Breast epithelium (tissue), 3 donors: Measurements from ENCODE around the gene ICAM4.

Source experiments
- POLR2A ChIP-seq: fragments of 450-650 bp; IDR thresholded peaks from one replicate; pipeline ENCODE4 v1.6.1; 2016; ENCODE audit warnings: antibody characterized with exemption, mild to moderate bottlenecking, moderate library complexity
- POLR2AphosphoS5 ChIP-seq, 3 donors: sonication (generic); formaldehyde crosslinking; IDR thresholded peaks; one replicate each; pipeline ENCODE4 v1.6.1; 2017; ENCODE audit warnings: antibody characterized with exemption in 3 of 3
- TF ChIP-seq, protein P1 (sequence below), 3 donors: fragments of 450-650 bp; IDR thresholded peaks; one replicate each; pipeline ENCODE4 v1.5.1; 2016 to 2017; ENCODE audit warnings: antibody characterized with exemption in 3 of 3, mild to moderate bottlenecking in 3 of 3, moderate library complexity in 3 of 3

DNA sequence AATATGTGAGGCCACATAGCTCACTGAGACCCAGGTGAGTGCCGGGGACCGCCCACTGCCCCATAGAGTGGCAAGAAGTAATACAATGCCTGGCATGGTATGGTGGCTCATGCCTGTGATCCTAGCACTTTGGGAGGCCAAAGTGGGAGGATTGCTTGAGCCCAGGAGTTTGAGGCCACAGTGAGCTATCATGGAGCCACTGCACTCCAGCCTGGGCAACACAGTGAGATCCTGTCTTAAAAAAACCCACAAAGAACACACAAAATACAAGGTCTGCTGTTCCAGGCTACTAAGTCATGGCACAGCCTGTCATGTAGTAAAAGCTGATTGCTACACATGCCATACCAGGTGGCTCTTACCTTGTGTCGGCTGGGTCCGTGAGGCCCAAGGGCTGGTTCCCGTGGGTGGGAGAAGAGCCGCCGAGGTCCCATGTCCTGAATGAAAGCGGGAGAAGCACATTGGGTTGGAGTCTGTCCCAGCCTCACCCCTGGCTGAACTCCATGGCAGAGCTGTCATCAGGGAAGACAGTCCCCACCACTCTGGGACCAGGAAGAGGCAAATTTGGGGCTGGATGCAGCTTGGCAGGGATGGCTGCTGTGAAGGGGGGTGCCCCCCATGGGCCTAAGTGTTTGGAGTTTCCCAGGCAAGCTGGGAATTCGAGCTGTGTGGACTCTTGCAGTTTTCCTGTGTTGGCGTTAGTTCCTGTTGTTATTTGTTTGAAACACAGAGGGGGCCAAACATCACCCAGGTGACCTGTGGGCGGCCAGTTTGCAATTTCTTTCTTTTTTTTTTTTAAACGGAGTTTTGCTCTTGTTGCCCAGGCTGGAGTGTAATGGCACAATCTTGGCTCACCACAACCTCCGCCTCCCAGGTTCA, 32.3 kb downstream of the ICAM4 start:
- TF ChIP-seq, protein P1, sequence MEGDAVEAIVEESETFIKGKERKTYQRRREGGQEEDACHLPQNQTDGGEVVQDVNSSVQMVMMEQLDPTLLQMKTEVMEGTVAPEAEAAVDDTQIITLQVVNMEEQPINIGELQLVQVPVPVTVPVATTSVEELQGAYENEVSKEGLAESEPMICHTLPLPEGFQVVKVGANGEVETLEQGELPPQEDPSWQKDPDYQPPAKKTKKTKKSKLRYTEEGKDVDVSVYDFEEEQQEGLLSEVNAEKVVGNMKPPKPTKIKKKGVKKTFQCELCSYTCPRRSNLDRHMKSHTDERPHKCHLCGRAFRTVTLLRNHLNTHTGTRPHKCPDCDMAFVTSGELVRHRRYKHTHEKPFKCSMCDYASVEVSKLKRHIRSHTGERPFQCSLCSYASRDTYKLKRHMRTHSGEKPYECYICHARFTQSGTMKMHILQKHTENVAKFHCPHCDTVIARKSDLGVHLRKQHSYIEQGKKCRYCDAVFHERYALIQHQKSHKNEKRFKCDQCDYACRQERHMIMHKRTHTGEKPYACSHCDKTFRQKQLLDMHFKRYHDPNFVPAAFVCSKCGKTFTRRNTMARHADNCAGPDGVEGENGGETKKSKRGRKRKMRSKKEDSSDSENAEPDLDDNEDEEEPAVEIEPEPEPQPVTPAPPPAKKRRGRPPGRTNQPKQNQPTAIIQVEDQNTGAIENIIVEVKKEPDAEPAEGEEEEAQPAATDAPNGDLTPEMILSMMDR (IDR thresholded peaks at IDR 0.05) = no peak
- no peak for TF ChIP-seq POLR2AphosphoS5 (IDR thresholded peaks at IDR 0.05)
- TF ChIP-seq POLR2A = no peak
